T follicular helper cell (primary cell): ENCODE measurements around the gene TTYH2.

Experiments
- DNase-seq: peaks from one replicate; pipeline ENCODE4 v3.0.0-alpha.2; 2020; ENCODE audit warnings: low read depth

Gene TTYH2

GRCh38 chr17:74289688-74290087 lies 76.3 kb downstream of the TTYH2 start:
- no peak for DNase-seq

- no peak for DNase-seq
These were observed 77.0 kb downstream of the TTYH2 start for GRCh38 chr17:74290340-74290739.

GRCh38 chr17:74292495-74292894 lies 79.1 kb downstream of the TTYH2 start:
- no peak for DNase-seq

- DNase-seq = no peak
These were observed 82.5 kb downstream of the TTYH2 start for GRCh38 chr17:74295625-74296547.

GRCh38 chr17:74296548-74296936 lies 83.2 kb downstream of the TTYH2 start:
- no peak for DNase-seq

- DNase-seq = no peak
These were observed 84.6 kb downstream of the TTYH2 start for GRCh38 chr17:74297941-74298340.

- no peak for DNase-seq
These were observed 85.4 kb downstream of the TTYH2 start for GRCh38 chr17:74298778-74299177.

- DNase-seq = no peak
These were observed 86.0 kb downstream of the TTYH2 start for GRCh38 chr17:74299226-74300009.

- no peak for DNase-seq
These were observed 89.9 kb downstream of the TTYH2 start for GRCh38 chr17:74303305-74303704.

- DNase-seq = no peak
These were observed 90.8 kb downstream of the TTYH2 start for GRCh38 chr17:74304184-74304583.

- no peak for DNase-seq
These were observed 92.7 kb downstream of the TTYH2 start for GRCh38 chr17:74305865-74306654.

GRCh38 chr17:74307984-74308773 lies 94.8 kb downstream of the TTYH2 start:
- DNase-seq = no peak

GRCh38 chr17:74309902-74310301 lies 96.5 kb downstream of the TTYH2 start:
- DNase-seq = no peak
